Measurements from ENCODE around the gene RBM44. TPM values are rescaled to one million over a fixed set of nuclear protein-coding genes. Genes with fewer than 3 reads are reported as not detected.

Gene RBM44
- 0.86 and 1.1 TPM in 2 replicates for total RNA-seq

GRCh38 chr2:237798236-237799059 lies at the start of gene RBM44:
TSS of gene RBM44 (plus strand) at chr2:237798779. CDS start at chr2:237813610, 14,831 bp downstream.

DNA sequence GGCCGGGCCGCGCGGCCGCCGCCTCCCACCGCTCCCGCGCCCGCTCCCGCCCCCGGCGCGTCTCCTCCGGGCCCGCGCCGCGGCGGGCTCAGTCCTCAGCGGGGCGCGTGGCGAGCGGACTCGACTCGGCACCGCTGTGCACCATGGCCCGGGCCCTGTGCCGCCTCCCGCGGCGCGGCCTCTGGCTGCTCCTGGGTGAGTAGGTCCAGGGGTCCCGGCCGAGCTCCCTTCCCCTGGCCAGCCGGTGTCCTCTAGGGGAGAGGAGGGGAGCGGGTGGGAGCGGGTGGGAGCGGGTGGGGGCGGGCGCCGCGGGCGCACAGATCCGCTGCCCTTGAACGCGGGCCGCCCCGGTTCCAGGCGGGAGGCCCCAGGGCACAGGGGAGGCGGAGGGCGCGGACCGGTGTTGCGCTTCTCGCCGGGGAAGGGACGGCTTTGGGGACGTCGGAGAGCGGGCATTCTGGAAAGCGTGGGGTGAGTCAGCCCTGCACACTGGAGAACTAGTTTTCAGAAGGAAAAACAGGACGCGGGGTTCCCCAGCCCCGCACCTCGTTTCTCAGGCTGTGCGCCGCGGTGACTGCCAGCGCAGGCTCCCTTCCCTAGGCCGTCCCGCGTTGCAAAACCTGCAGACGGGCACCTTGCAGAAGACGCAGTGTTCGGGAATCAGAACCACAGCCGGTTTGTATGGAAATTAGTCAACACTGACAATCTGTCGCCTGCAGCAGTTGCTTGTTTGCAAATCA lies 61.1 kb downstream of the RBM44 start, which contains the start of gene RAMP1:
Gene RAMP1 (plus strand): TSS at position 91 of the 740 bp plus-strand sequence. CDS start 53 bp downstream, at position 144.

Other genes with a start within 250 kb of the RBM44 start
- gene PRLH, start 232.2 kb upstream of the RBM44 start, total RNA-seq: not detected in 2 replicates
- 11.9 and 17.8 TPM in 2 replicates for gene RAB17, start 208.0 kb upstream of the RBM44 start, total RNA-seq
- 137 and 153 TPM in 2 replicates for gene LRRFIP1, start 171.2 kb upstream of the RBM44 start, total RNA-seq
- not detected in 2 replicates for gene RAMP1, start 60.8 kb downstream of the RBM44 start, total RNA-seq
- gene UBE2F, start 168.2 kb downstream of the RBM44 start, total RNA-seq: 37.9 and 40.1 TPM in 2 replicates